ENCODE measurements around the gene SLC41A2. TPM values are rescaled to one million over a fixed set of nuclear protein-coding genes. Genes with fewer than 3 reads are reported as not detected.
A peak's percentile ranks its signal among the peaks of the same experiment; 100 is the strongest.

SLC41A2 gene
- total and polyA plus RNA-seq, 2 experiments from 2014 or later, result 2.1 to 5.9 TPM

- H3K4me3 ChIP-seq, result no peak overlapping the region
- no peak overlapping the region for H3K27ac ChIP-seq
- no peaks in the 10 kb centered on the region for H3K9me3 ChIP-seq (ENCODE audit: low read depth)
- no peak for DNase-seq (ENCODE audit: low read depth in 1 of 2, low spot score in 1 of 2)
- no peaks in the 10 kb centered on the region for H3K36me3 ChIP-seq
- no peaks in the 10 kb centered on the region for H3K27me3 ChIP-seq
- H3K4me1 ChIP-seq (ENCODE audit: low read depth), result no peaks in the 10 kb centered on the region
- no peak for TF ChIP-seq CTCF (IDR thresholded peaks at IDR 0.05; ENCODE audit: low read depth, low read length)
Measured at GRCh38 chr12:104933128-104933527, 25.0 kb downstream of the SLC41A2 start.

GRCh38 chr12:104930388-104931326, 27.4 kb downstream of the SLC41A2 start:
- Histone ChIP-seq H3K4me1 (ENCODE audit: low read depth) (no peaks in the 10 kb centered on the region), H3K9me3 (ENCODE audit: low read depth) (no peaks in the 10 kb centered on the region), H3K36me3 (no peaks in the 10 kb centered on the region), H3K27ac (no peak overlapping the region), H3K4me3 (no peak overlapping the region), H3K27me3 (no peaks in the 10 kb centered on the region)
- DNase-seq (ENCODE audit: low read depth in 1 of 2, low spot score in 1 of 2), result peak in 1 of 2 donors; percentile 21
- no peak for TF ChIP-seq CTCF (IDR thresholded peaks at IDR 0.05; ENCODE audit: low read depth, low read length)

- H3K4me1 ChIP-seq (ENCODE audit: low read depth), result no peaks in the 10 kb centered on the region
- H3K27me3 ChIP-seq, result no peaks in the 10 kb centered on the region
- H3K9me3 ChIP-seq (ENCODE audit: low read depth), result no peaks in the 10 kb centered on the region
- no peak for TF ChIP-seq CTCF (IDR thresholded peaks at IDR 0.05; ENCODE audit: low read depth, low read length)
- H3K27ac ChIP-seq, result no peak overlapping the region
- no peaks in the 10 kb centered on the region for H3K36me3 ChIP-seq
- H3K4me3 ChIP-seq, result no peak overlapping the region
- no peak for DNase-seq (ENCODE audit: low read depth in 1 of 2, low spot score in 1 of 2)
Measured at GRCh38 chr12:104929977-104930376, 28.1 kb downstream of the SLC41A2 start.

GRCh38 chr12:104929368-104929767, 28.7 kb downstream of the SLC41A2 start:
- no peaks in the 10 kb centered on the region for H3K4me1 ChIP-seq (ENCODE audit: low read depth)
- H3K36me3 ChIP-seq, result no peaks in the 10 kb centered on the region
- no peak overlapping the region for H3K4me3 ChIP-seq
- no peak for TF ChIP-seq CTCF (IDR thresholded peaks at IDR 0.05; ENCODE audit: low read depth, low read length)
- DNase-seq (ENCODE audit: low read depth in 1 of 2, low spot score in 1 of 2), result no peak
- no peak overlapping the region for H3K27ac ChIP-seq
- no peaks in the 10 kb centered on the region for H3K9me3 ChIP-seq (ENCODE audit: low read depth)
- H3K27me3 ChIP-seq, result no peaks in the 10 kb centered on the region

GRCh38 chr12:104928036-104928745, 29.9 kb downstream of the SLC41A2 start:
- H3K9me3 ChIP-seq (ENCODE audit: low read depth), result no peaks in the 10 kb centered on the region
- H3K4me1 ChIP-seq (ENCODE audit: low read depth), result no peaks in the 10 kb centered on the region
- TF ChIP-seq CTCF (IDR thresholded peaks at IDR 0.05; ENCODE audit: low read depth, low read length), result no peak
- H3K36me3 ChIP-seq, result no peaks in the 10 kb centered on the region
- no peak overlapping the region for H3K27ac ChIP-seq
- no peak overlapping the region for H3K4me3 ChIP-seq
- no peak for DNase-seq (ENCODE audit: low read depth in 1 of 2, low spot score in 1 of 2)
- H3K27me3 ChIP-seq, result no peaks in the 10 kb centered on the region
